DND-41 (cell line): Measurements from ENCODE around the gene WFS1.

Source experiments
- EZH2 ChIP-seq: IDR thresholded peaks from 3 replicates; pipeline ENCODE4 v1.6.1; 2012; ENCODE audit warnings: borderline replicate concordance, low read depth, mild to moderate bottlenecking, moderate library complexity, low read length, inconsistent platforms; ENCODE audit not compliant: severe bottlenecking
- TF ChIP-seq, protein P1 (sequence below): IDR thresholded peaks from 2 replicates; pipeline ENCODE4 v1.5.1; 2012; ENCODE audit warnings: borderline replicate concordance, low read length, moderate library complexity, mild to moderate bottlenecking; ENCODE audit not compliant: poor library complexity, severe bottlenecking; ENCODE audit errors: extremely low read depth

DNA sequence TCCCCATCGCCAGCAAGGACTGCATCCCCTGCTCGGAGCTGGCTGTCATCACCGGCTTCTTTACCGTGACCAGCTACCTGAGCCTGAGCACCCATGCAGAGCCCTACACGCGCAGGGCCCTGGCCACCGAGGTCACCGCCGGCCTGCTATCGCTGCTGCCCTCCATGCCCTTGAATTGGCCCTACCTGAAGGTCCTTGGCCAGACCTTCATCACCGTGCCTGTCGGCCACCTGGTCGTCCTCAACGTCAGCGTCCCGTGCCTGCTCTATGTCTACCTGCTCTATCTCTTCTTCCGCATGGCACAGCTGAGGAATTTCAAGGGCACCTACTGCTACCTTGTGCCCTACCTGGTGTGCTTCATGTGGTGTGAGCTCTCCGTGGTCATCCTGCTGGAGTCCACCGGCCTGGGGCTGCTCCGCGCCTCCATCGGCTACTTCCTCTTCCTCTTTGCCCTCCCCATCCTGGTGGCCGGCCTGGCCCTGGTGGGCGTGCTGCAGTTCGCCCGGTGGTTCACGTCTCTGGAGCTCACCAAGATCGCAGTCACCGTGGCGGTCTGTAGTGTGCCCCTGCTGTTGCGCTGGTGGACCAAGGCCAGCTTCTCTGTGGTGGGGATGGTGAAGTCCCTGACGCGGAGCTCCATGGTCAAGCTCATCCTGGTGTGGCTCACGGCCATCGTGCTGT lies 31.5 kb downstream of the WFS1 start:
- TF ChIP-seq, protein P1, sequence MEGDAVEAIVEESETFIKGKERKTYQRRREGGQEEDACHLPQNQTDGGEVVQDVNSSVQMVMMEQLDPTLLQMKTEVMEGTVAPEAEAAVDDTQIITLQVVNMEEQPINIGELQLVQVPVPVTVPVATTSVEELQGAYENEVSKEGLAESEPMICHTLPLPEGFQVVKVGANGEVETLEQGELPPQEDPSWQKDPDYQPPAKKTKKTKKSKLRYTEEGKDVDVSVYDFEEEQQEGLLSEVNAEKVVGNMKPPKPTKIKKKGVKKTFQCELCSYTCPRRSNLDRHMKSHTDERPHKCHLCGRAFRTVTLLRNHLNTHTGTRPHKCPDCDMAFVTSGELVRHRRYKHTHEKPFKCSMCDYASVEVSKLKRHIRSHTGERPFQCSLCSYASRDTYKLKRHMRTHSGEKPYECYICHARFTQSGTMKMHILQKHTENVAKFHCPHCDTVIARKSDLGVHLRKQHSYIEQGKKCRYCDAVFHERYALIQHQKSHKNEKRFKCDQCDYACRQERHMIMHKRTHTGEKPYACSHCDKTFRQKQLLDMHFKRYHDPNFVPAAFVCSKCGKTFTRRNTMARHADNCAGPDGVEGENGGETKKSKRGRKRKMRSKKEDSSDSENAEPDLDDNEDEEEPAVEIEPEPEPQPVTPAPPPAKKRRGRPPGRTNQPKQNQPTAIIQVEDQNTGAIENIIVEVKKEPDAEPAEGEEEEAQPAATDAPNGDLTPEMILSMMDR: no peak
- no peak for TF ChIP-seq EZH2
